NCI-H2227 (cell line): ENCODE results near the gene DDX49.

Experiments used
- DNase-seq: peaks from one replicate; lab custom pipeline; 2025; ENCODE audit not compliant: unreplicated experiment; lab: John Stamatoyannopoulos, UW

The DDX49 gene

DNA sequence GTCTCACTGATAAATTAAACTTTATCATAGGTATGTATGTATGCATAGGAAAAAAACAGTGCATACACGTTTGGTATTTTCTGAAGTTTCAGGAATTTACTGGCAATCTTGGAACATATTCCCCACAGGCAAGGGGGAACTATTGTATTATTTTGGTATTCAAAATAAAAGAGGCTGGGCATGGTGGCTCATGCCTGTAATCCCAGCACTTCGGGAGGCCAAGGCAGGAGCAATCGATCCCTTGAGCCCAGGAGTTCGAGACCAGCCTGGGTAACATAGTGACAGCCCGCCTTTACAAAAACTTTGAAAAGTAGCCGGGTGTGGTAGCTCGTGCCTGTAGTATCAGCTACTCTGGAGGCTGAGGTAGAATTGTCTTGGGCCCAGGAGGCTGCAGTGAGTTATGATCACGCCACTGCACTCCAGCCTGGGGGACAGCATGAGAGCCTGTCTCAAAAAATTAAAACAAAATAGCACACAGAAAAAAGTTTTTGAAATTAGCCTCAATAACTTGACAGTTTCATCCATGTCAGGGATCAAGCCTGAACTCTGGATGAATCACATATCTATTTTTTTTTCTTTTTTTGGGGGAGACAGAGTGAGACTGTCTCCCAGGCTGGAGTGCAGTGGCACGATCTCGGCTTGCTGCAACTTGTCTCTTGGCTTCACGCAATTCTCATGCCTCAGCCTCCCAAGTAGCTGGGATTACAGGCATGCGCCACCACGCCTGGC is 50.6 kb downstream of the DDX49 start:
- no peak for DNase-seq

DNA sequence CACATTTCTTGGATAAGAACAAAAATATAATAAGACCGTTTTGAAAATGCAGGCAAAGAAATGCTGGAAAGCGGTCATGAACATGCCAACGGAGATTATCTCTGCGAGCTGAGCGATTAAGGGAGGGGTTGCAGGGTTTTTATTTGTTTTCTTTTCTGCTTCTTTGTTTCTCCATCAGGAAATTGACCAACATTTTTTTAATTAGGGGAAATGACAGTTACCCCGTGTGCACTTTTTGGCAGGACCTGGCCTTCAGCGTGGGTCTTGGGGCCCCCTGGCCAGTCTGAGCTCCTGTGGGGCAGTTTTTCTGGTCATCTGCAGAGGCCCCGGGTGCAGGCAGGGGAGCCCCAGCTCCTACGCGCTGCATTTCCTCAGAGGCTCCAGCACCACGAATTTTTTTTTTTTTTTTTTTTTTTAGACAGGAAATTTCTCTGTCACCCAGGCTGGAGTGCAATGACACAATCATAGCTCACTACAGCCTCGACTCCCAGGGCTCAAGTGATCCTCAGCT is 52.8 kb downstream of the DDX49 start:
- DNase-seq, result no peak

DNA sequence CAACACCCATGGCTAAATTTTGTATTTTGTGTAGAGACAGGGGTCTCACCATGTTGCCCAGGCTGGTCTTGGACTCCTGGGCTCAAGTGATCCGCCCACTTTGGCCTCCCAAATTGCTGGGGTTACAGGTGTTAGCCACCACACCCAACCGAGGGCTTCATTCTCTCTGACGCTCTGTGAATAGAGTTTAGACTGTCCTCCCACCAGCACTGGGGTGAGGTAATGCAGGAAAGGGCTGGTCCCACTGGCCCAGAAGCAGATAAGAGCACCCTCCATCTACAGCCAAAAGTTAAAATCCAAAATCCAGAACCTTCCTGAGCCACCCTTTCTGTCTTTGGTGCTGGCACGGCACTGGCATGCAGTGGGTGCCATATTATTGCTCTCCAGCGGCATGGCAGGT is 53.3 kb downstream of the DDX49 start:
- DNase-seq, result no peak

DNA sequence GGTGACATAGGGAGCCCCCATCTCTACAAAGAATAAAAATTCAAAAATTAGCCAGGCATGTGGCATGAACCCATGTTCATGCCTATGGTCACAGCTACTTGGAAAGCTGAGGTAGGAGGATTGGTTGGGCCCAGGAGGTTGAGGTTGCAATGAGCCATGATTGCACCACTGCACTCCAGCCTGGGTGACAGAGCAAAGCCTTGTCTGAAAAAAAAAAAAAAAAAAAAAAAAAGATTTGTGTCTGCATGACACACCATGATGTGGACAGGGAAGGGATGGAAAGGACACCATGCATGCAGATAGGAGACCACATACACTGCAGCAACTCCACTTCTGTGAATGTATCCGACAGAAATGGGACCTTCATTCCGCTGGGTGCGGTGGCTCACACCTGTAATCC is 55.5 kb downstream of the DDX49 start:
- DNase-seq, result no peak

DNA sequence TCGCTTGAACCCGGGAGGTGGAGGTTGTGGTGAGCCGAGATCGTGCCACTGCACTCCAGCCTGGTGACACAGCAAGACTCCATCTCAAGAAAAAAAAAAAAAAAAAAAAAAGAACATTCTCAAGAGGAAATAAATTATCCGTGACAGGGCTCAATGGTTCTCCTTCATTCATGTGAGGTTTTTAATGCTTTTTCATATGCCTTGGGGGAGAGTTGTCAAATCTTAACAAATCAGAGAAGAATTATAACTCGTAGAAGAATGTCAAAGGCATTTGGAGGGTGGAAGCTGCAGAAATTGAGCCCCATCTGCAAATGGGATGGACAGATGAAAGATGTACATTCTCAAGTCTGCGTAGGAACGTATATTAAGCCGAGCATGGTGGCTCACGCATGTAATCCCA is 56.4 kb downstream of the DDX49 start:
- no peak for DNase-seq
